GM12878 (cell line): ENCODE results near the gene EEF1AKMT3.

Experiments used
- CTCF ChIP-seq, 3 experiments: IDR thresholded peaks in 2 of 3; conservative IDR thresholded peaks in 1 of 3; 2 replicates each; pipeline ENCODE4 v1.5.1; 2011; ENCODE audit warnings: low read depth in 3 of 3, low read length in 3 of 3, mild to moderate bottlenecking in 3 of 3, control low read depth in 2 of 3, moderate library complexity in 2 of 3, inconsistent platforms in 1 of 3, mixed read lengths in 1 of 3; ENCODE audit not compliant: control insufficient read depth in 2 of 3, insufficient read depth in 1 of 3; ENCODE audit errors: extremely low read depth in 1 of 3
- E2F4 ChIP-seq: IDR thresholded peaks from 2 replicates; pipeline ENCODE4 v1.6.1; 2012; ENCODE audit warnings: low read depth, low read length, improper control_type of control experiment
- EP300 ChIP-seq, 2 experiments: fragments of 150-350 bp in 1 of 2; IDR thresholded peaks; 2 replicates each; pipeline ENCODE4 v1.6.1; 2011 to 2012; ENCODE audit warnings: low read depth in 2 of 2, low read length in 2 of 2, borderline replicate concordance in 1 of 2, improper control_type of control experiment in 1 of 2, inconsistent platforms in 1 of 2; ENCODE audit not compliant: control insufficient read depth in 1 of 2
- HCFC1 ChIP-seq: fragments of 150-350 bp; IDR thresholded peaks from 2 replicates; pipeline ENCODE4 v1.6.1; 2014; ENCODE audit warnings: low read length
- MEF2A ChIP-seq: IDR thresholded peaks from 2 replicates; pipeline ENCODE4 v1.6.1; 2011; ENCODE audit warnings: low read depth, mild to moderate bottlenecking, low read length, moderate library complexity; ENCODE audit not compliant: insufficient read depth
- NFXL1 ChIP-seq: fragments of 450-650 bp; IDR thresholded peaks from 2 replicates; pipeline ENCODE4 v1.6.1; 2017; ENCODE audit warnings: antibody characterized with exemption, mild to moderate bottlenecking, borderline replicate concordance
- POLR2AphosphoS2 ChIP-seq: IDR thresholded peaks from 2 replicates; pipeline ENCODE4 v1.6.1; 2011; ENCODE audit warnings: low read depth, mild to moderate bottlenecking, low read length, improper control_type of control experiment, moderate library complexity
- RFX5 ChIP-seq: IDR thresholded peaks from 2 replicates; pipeline ENCODE4 v1.6.1; 2011; ENCODE audit warnings: low read depth, low read length, improper control_type of control experiment
- ZBED1 ChIP-seq: IDR thresholded peaks from 2 replicates; pipeline ENCODE4 v1.6.1; 2016; ENCODE audit warnings: borderline replicate concordance
- ZNF207 ChIP-seq: fragments of 450-650 bp; IDR thresholded peaks from 2 replicates; pipeline ENCODE4 v1.6.1; 2014; ENCODE audit warnings: antibody characterized with exemption, mild to moderate bottlenecking, borderline replicate concordance
- TF ChIP-seq, protein P1 (sequence below): fragments of 450-650 bp; IDR thresholded peaks from 2 replicates; pipeline ENCODE4 v1.6.1; 2017; ENCODE audit warnings: antibody characterized with exemption, mild to moderate bottlenecking, moderate library complexity

DNA sequence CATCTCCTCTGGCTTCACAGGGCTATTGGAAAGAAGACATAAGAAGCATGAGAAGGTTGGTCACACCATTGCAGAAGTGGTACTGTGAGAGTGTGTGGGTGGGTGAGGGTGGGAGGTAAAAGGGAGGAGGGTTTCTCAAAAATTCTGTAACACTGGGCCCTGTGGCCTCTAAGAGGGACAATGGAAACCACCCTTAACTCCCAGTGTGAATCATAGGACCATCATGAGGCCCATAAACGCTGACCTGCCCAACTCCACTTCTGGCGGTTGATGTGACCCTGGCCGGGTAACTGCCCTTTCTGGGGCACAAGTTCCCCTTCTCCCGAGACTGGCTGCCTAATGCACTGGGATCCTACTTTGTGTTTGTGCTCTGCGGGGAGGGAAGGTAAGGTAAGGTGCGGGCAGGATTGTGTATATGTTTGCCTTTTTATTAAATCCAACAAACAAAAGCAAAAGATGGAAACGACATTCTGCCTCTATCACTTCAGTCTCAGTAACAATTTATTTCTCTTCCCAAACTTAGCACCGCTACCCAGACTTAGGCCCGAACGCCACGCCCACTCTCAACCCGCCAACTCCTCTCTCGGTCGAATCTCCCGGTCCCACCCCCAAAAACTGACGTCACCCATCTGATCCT lies 1.1 kb upstream of the EEF1AKMT3 start:
- TF ChIP-seq CTCF (IDR thresholded peaks at IDR 0.05 in 2 of 3, conservative IDR thresholded peaks at IDR 0.05 in 1 of 3; ENCODE audit: control insufficient read depth in 2 of 3, extremely low read depth in 1 of 3, insufficient read depth in 1 of 3, low read depth in 3 of 3, low read length in 3 of 3) (no peak), ZBED1 (no peak), RFX5 (no peak), MEF2A (no peak), NFXL1 (no peak), HCFC1 (no peak), ZNF207 (no peak), E2F4 (peak; percentile 67), EP300 (IDR thresholded peaks at IDR 0.05; ENCODE audit: borderline replicate concordance in 1 of 2, control insufficient read depth in 1 of 2, low read depth in 2 of 2, low read length in 2 of 2) (no peak), POLR2AphosphoS2 (no peak)
- TF ChIP-seq, protein P1, sequence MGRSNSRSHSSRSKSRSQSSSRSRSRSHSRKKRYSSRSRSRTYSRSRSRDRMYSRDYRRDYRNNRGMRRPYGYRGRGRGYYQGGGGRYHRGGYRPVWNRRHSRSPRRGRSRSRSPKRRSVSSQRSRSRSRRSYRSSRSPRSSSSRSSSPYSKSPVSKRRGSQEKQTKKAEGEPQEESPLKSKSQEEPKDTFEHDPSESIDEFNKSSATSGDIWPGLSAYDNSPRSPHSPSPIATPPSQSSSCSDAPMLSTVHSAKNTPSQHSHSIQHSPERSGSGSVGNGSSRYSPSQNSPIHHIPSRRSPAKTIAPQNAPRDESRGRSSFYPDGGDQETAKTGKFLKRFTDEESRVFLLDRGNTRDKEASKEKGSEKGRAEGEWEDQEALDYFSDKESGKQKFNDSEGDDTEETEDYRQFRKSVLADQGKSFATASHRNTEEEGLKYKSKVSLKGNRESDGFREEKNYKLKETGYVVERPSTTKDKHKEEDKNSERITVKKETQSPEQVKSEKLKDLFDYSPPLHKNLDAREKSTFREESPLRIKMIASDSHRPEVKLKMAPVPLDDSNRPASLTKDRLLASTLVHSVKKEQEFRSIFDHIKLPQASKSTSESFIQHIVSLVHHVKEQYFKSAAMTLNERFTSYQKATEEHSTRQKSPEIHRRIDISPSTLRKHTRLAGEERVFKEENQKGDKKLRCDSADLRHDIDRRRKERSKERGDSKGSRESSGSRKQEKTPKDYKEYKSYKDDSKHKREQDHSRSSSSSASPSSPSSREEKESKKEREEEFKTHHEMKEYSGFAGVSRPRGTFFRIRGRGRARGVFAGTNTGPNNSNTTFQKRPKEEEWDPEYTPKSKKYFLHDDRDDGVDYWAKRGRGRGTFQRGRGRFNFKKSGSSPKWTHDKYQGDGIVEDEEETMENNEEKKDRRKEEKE, result no peak
